ENCODE data around the gene KIF4A.
"Not testable (repeated sequence)": the region's sequence is repeated elsewhere in the genome, so short reads cannot be mapped to it uniquely, and the experiment has no call there.

Gene KIF4A

GRCh38 chrX:70331161-70331560, 41.3 kb downstream of the KIF4A start:
- TF ChIP-seq, protein P1, sequence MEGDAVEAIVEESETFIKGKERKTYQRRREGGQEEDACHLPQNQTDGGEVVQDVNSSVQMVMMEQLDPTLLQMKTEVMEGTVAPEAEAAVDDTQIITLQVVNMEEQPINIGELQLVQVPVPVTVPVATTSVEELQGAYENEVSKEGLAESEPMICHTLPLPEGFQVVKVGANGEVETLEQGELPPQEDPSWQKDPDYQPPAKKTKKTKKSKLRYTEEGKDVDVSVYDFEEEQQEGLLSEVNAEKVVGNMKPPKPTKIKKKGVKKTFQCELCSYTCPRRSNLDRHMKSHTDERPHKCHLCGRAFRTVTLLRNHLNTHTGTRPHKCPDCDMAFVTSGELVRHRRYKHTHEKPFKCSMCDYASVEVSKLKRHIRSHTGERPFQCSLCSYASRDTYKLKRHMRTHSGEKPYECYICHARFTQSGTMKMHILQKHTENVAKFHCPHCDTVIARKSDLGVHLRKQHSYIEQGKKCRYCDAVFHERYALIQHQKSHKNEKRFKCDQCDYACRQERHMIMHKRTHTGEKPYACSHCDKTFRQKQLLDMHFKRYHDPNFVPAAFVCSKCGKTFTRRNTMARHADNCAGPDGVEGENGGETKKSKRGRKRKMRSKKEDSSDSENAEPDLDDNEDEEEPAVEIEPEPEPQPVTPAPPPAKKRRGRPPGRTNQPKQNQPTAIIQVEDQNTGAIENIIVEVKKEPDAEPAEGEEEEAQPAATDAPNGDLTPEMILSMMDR (IDR thresholded peaks at IDR 0.05; ENCODE audit: low read depth, low read length) = no peak
- H3K4me3 ChIP-seq (ENCODE audit: low read depth, low read length) = no peak overlapping the region

- TF ChIP-seq, protein P1 (IDR thresholded peaks at IDR 0.05; ENCODE audit: low read depth, low read length) = no peak
- H3K4me3 ChIP-seq (ENCODE audit: low read depth, low read length) = no peak overlapping the region
These were observed 42.7 kb downstream of the KIF4A start for GRCh38 chrX:70332600-70332999.

DNA sequence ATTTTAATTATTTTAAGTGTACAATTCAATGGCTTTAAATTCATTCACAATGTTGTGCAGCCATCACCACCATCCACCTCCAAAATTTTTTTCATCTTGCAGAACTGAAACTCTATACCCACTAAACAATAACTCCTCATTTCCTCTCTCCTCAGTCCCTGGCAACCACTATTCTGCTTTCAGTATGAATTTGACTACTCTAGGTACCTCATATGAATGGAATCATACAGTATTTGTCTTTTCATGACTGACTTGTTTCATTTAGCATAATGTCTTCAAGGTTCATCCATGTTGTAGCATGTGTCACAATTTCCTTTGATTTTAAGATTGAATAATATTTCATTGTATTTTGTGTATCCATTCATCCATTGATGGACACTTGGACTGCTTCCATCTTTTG, 46.9 kb downstream of the KIF4A start:
- no peak overlapping the region for H3K4me3 ChIP-seq (ENCODE audit: low read depth, low read length)
- TF ChIP-seq, protein P1 (IDR thresholded peaks at IDR 0.05; ENCODE audit: low read depth, low read length) = no peak

DNA sequence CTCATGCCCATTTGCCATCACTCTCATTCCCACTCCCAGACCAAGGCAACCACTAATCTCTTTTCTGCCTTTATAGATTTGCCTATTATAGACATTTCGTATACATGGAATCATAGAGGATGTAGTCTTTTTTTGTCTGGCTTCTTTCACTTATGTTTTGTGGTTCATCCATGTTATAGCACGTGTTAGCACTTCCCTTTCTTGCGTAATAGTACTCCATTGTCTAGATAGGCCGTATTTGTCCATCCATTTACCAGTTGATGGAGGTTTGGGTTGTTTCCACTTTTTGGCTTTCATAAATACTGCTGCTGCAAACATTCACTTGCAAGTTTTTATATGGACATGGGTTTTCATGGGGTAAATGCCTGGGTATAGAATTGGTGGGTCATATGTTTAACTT, 48.4 kb downstream of the KIF4A start:
- TF ChIP-seq, protein P1 (IDR thresholded peaks at IDR 0.05; ENCODE audit: low read depth, low read length) = no peak

DNA sequence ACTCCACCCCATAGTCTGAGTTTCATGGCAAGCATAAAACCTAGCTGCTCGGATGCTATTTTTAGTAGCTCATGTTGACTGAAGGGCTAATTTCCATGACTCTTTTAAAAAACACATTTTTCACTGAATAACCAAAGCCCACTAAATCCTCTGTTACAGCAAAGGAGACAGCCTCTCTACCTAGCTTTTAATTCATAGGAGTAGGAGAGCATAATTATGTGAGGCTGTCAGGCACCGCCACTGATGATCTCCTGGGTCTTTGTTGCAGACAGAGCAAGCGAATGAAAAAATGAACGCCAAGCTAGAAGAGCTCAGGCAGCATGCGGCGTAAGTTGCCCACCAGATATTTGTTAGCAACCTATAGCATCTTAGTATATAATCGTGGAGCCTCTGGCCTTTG, 53.5 kb downstream of the KIF4A start:
- H3K4me3 ChIP-seq (ENCODE audit: low read depth, low read length) = no peak overlapping the region
- TF ChIP-seq, protein P1 (IDR thresholded peaks at IDR 0.05; ENCODE audit: low read depth, low read length) = no peak

More for the DNA sequence above, 48.4 kb downstream of the KIF4A start:
- H3K4me3 ChIP-seq (ENCODE audit: low read depth, low read length) = no peak overlapping the region

- H3K4me3 ChIP-seq (ENCODE audit: low read depth, low read length) = no peak overlapping the region
- TF ChIP-seq, protein P1 (IDR thresholded peaks at IDR 0.05; ENCODE audit: low read depth, low read length) = no peak
These were observed 56.6 kb downstream of the KIF4A start for GRCh38 chrX:70346418-70347070.

GRCh38 chrX:70348825-70349224, 58.9 kb downstream of the KIF4A start:
- not testable (repeated sequence) for H3K4me3 ChIP-seq (ENCODE audit: low read depth, low read length)

DNA sequence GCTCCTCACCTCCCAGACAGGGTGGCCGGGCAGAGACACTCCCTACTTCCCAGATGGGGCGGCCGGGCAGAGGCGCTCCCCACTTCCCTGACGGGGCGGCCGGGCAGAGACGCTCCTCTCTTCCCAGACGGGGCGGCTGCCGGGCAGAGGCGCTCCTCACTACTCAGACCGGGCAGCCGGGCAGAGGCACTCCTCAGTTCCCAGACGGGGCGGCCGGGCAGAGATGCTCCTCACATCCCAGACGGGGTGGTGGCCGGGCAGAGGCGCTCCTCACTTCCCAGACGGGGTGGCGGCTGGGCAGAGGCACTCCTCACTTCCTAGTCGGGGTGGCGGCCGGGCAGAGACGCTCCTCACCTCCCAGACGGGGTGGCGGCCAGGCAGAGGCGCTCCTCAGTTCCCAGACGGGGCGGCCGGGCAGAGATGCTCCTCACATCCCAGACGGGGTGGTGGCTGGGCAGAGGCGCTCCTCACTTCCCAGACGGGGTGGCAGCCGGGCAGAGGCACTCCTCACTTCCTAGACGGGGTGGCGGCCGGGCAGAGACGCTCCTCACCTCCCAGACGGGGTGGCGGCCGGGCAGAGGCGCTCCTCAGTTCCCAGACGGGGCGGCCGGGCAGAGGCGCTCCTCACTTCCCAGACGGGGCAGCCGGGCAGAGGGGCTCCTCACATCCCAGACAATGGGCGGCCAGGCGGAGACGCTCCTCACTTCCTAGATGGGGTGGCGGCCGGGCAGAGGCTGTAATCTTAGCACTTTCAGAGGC, 59.6 kb downstream of the KIF4A start:
- H3K4me3 ChIP-seq (ENCODE audit: low read depth, low read length) = not testable (repeated sequence)

All from WI38 (cell line).